Gastroesophageal sphincter (tissue), 3 donors: Measurements from ENCODE around the gene LPCAT1.

ENCODE experiments used
- CTCF ChIP-seq, 4 experiments: fragments of 200-600 bp in 2 of 4; fragments of 450-650 bp in 2 of 4; sonication (generic) in 1 of 4; IDR thresholded peaks; one replicate each; pipeline ENCODE4 v1.5.1; 2017 to 2019; ENCODE audit warnings: antibody characterized with exemption in 4 of 4, mild to moderate bottlenecking in 2 of 4, moderate library complexity in 2 of 4
- POLR2AphosphoS5 ChIP-seq: sonication (generic); formaldehyde crosslinking; IDR thresholded peaks from one replicate; pipeline ENCODE4 v1.6.1; 2017; ENCODE audit warnings: antibody characterized with exemption

GRCh38 chr5:1415059-1415425 lies 108.7 kb downstream of the LPCAT1 start:
- TF ChIP-seq POLR2AphosphoS5 (no peak), CTCF (IDR thresholded peaks at IDR 0.05) (no peak)
